GM18861 (cell line): Measurements from ENCODE around the gene PGRMC1.
"Not testable (repeated sequence)": the region's sequence is repeated elsewhere in the genome, so short reads cannot be mapped to it uniquely, and the experiment has no call there.

Experiments used
- ATAC-seq: cut with Tn5 transposase; IDR thresholded peaks from one replicate; pipeline ENCODE4 v1.9.1; 2021; ENCODE audit not compliant: unreplicated experiment

The PGRMC1 gene

GRCh38 chrX:119231936-119232445, 4.1 kb upstream of the PGRMC1 start:
- ATAC-seq = no peak

GRCh38 chrX:119235051-119235511, 1.0 kb upstream of the PGRMC1 start:
- no peak for ATAC-seq

- no peak for ATAC-seq
Measured at GRCh38 chrX:119236623-119237561, 807 bp downstream of the PGRMC1 start.

- no peak for ATAC-seq
Measured at GRCh38 chrX:119237562-119237942, 1.5 kb downstream of the PGRMC1 start.

- ATAC-seq = no peak
Measured at GRCh38 chrX:119238557-119238956, 2.5 kb downstream of the PGRMC1 start.

- ATAC-seq = no peak
Measured at GRCh38 chrX:119240356-119240755, 4.3 kb downstream of the PGRMC1 start.

- no peak for ATAC-seq
Measured at GRCh38 chrX:119247702-119248101, 11.6 kb downstream of the PGRMC1 start.

- ATAC-seq = no peak
Measured at GRCh38 chrX:119249891-119250290, 13.8 kb downstream of the PGRMC1 start.

- no peak for ATAC-seq
Measured at GRCh38 chrX:119251386-119251785, 15.3 kb downstream of the PGRMC1 start.

GRCh38 chrX:119252716-119253115, 16.6 kb downstream of the PGRMC1 start:
- ATAC-seq = no peak

GRCh38 chrX:119266364-119266995, 30.4 kb downstream of the PGRMC1 start:
- ATAC-seq = no peak

- ATAC-seq = not testable (repeated sequence)
Measured at GRCh38 chrX:119267115-119267514, 31.0 kb downstream of the PGRMC1 start.

GRCh38 chrX:119272882-119273419, 36.9 kb downstream of the PGRMC1 start:
- no peak for ATAC-seq

- no peak for ATAC-seq
Measured at GRCh38 chrX:119273420-119274192, 37.5 kb downstream of the PGRMC1 start.

GRCh38 chrX:119282347-119282746, 46.3 kb downstream of the PGRMC1 start:
- not testable (repeated sequence) for ATAC-seq

GRCh38 chrX:119288890-119289393, 52.9 kb downstream of the PGRMC1 start:
- no peak for ATAC-seq

GRCh38 chrX:119290476-119290875, 54.4 kb downstream of the PGRMC1 start:
- no peak for ATAC-seq

GRCh38 chrX:119291246-119291645, 55.2 kb downstream of the PGRMC1 start:
- not testable (repeated sequence) for ATAC-seq

- ATAC-seq = no peak
Measured at GRCh38 chrX:119292445-119292844, 56.4 kb downstream of the PGRMC1 start.
